Neural progenitor cell (in vitro differentiated cells): ENCODE measurements around the gene TMUB2. TPM values are rescaled to one million over a fixed set of nuclear protein-coding genes. Genes with fewer than 3 reads are reported as not detected.
"Not testable (repeated sequence)": the region's sequence is repeated elsewhere in the genome, so short reads cannot be mapped to it uniquely, and the experiment has no call there.

Source experiments
- DNase-seq: peaks from one replicate; pipeline ENCODE4 v3.0.0-alpha.2; 2016; ENCODE audit warnings: low spot score
- H2AFZ ChIP-seq: fragments of 200-600 bp; sonication (generic); replicated peaks from 2 replicates; pipeline ENCODE4 v1.6.1; 2016; ENCODE audit warnings: antibody characterized with exemption
- H3F3A ChIP-seq: fragments of 200-600 bp; sonication (generic); 2 replicates; pipeline ENCODE4 v1.6.1; 2016; ENCODE audit warnings: antibody characterized with exemption, low read depth
- H3K27ac ChIP-seq: fragments of 200-600 bp; sonication (generic); 2 replicates; pipeline ENCODE4 v1.5.1; 2016; ENCODE audit warnings: mild to moderate bottlenecking
- H3K27me3 ChIP-seq: fragments of 200-600 bp; sonication (generic); 2 replicates; pipeline ENCODE4 v1.6.1; 2016; ENCODE audit warnings: mild to moderate bottlenecking, moderate library complexity
- H3K36me3 ChIP-seq: fragments of 200-600 bp; sonication (generic); 2 replicates; pipeline ENCODE4 v1.5.1; 2016
- H3K4me1 ChIP-seq: fragments of 200-600 bp; sonication (generic); 2 replicates; pipeline ENCODE4 v1.6.1; 2016; ENCODE audit warnings: mixed run types
- H3K4me2 ChIP-seq: fragments of 200-600 bp; sonication (generic); 2 replicates; pipeline ENCODE4 v1.6.1; 2016
- H3K4me3 ChIP-seq: fragments of 200-600 bp; sonication (generic); 2 replicates; pipeline ENCODE4 v1.5.1; 2016
- H3K79me2 ChIP-seq: fragments of 200-600 bp; sonication (generic); 2 replicates; pipeline ENCODE4 v1.6.1; 2016; ENCODE audit warnings: low read depth
- H3K9ac ChIP-seq: fragments of 200-600 bp; sonication (generic); 2 replicates; pipeline ENCODE4 v1.6.1; 2016
- H3K9me3 ChIP-seq: fragments of 200-600 bp; sonication (generic); 2 replicates; pipeline ENCODE4 v1.5.1; 2016; ENCODE audit warnings: low read depth
- H4K20me1 ChIP-seq: fragments of 200-600 bp; sonication (generic); 2 replicates; pipeline ENCODE4 v1.6.1; 2016; ENCODE audit warnings: low read depth
- H3K27ac Mint-ChIP-seq: 3 replicates; pipeline ENCODE4 v1.8.0; 2021; ENCODE audit warnings: mixed read lengths
- H3K27me3 Mint-ChIP-seq: 2 replicates; pipeline ENCODE4 v1.8.0; 2022; ENCODE audit warnings: low read depth, mild to moderate bottlenecking, inconsistent platforms, moderate library complexity, mixed read lengths; ENCODE audit not compliant: insufficient read depth
- H3K36me3 Mint-ChIP-seq: 3 replicates; pipeline ENCODE4 v1.8.0; 2021; ENCODE audit warnings: mixed read lengths
- H3K4me1 Mint-ChIP-seq: 3 replicates; pipeline ENCODE4 v1.8.0; 2021; ENCODE audit warnings: mixed read lengths
- H3K4me3 Mint-ChIP-seq: 3 replicates; pipeline ENCODE4 v1.8.0; 2021; ENCODE audit warnings: mild to moderate bottlenecking, moderate library complexity, mixed read lengths
- H3K9me3 Mint-ChIP-seq: 3 replicates; pipeline ENCODE4 v1.8.0; 2020; ENCODE audit warnings: mixed read lengths
- EZH2 ChIP-seq: fragments of 200-600 bp; sonication (generic); IDR thresholded peaks from 2 replicates; pipeline ENCODE4 v1.6.1; 2017; ENCODE audit warnings: antibody characterized with exemption, mild to moderate bottlenecking, moderate library complexity
- EZH2phosphoT487 ChIP-seq: fragments of 200-600 bp; sonication (generic); IDR thresholded peaks from 2 replicates; pipeline ENCODE4 v1.6.1; 2017; ENCODE audit warnings: antibody characterized with exemption
- microRNA-seq: library from miRNA; unstranded; fragments of <30 nt; microRNA quantifications from one replicate; pipeline ENCODE4, GENCODE V29; 2016
- small RNA-seq: library from RNA; depleted of rRNA; stranded (forward); fragments of <200 nt; gene quantifications from one replicate; pipeline ENCODE3, GENCODE V24; 2015
- total RNA-seq: library from RNA; depleted of rRNA; stranded (reverse); fragments of >200 nt; gene quantifications from 2 replicates; pipeline ENCODE4 v1.2.3, GENCODE V29; 2015; ENCODE audit warnings: low replicate concordance
- TF ChIP-seq, protein P1 (sequence below): fragments of 200-600 bp; sonication (generic); IDR thresholded peaks from 2 replicates; pipeline ENCODE4 v1.5.1; 2017; ENCODE audit warnings: antibody characterized with exemption, mild to moderate bottlenecking

The TMUB2 gene
- total RNA-seq, 1 donor from 2014 or later: 16.6 TPM

DNA sequence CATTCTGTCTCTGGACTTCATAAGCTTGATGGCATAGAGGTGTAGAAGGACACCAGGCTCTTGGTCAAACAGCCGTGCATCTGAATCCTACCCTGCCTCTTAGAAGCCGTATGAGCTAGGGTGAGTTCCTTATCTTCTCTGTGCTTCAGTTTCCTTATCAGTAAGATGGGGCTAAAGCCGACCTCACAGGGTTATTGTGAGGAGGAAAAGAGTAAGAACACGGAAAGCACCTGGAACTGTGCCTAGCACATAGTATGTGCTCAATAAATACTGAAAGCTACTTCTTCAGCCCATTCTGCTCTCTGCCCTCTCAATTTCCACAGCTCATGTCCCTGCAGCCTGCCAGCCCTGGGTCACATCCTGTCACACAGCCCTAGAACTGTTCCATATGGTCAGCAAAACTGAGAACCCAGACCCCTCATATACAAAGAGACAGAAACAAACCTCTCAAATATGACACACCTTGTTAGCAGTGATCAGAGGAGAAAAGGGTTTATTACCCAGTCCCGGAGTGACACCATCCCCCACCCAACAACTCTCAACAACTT lies 49.7 kb downstream of the TMUB2 start:
- H3K4me1 ChIP-seq: no peaks in the 10 kb centered on the region
- no peaks in the 10 kb centered on the region for H3K36me3 ChIP-seq
- H3K79me2 ChIP-seq: no peaks in the 10 kb centered on the region
- no peak overlapping the region for H3K27ac ChIP-seq
- DNase-seq: no peak
- H3K4me3 ChIP-seq: no peak overlapping the region
- H3K4me2 ChIP-seq: no peak overlapping the region
- H2AFZ ChIP-seq: no peak overlapping the region
- Mint-ChIP-seq H3K27ac (no peak overlapping the region), H3K4me1 (no peaks in the 10 kb centered on the region), H3K9me3 (peaks cover 4% of the 10 kb centered on the region), H3K36me3 (peaks cover 3% of the 10 kb centered on the region), H3K4me3 (peak overlapping the region; percentile 15), H3K27me3 (peaks cover 10% of the 10 kb centered on the region)
- no peaks in the 10 kb centered on the region for H3K9me3 ChIP-seq
- no peaks in the 10 kb centered on the region for H3K27me3 ChIP-seq
- H3F3A ChIP-seq: no peaks in the 10 kb centered on the region
- H3K9ac ChIP-seq: no peak overlapping the region
- TF ChIP-seq EZH2phosphoT487: no peak
- no peak for TF ChIP-seq EZH2
- TF ChIP-seq, protein P1, sequence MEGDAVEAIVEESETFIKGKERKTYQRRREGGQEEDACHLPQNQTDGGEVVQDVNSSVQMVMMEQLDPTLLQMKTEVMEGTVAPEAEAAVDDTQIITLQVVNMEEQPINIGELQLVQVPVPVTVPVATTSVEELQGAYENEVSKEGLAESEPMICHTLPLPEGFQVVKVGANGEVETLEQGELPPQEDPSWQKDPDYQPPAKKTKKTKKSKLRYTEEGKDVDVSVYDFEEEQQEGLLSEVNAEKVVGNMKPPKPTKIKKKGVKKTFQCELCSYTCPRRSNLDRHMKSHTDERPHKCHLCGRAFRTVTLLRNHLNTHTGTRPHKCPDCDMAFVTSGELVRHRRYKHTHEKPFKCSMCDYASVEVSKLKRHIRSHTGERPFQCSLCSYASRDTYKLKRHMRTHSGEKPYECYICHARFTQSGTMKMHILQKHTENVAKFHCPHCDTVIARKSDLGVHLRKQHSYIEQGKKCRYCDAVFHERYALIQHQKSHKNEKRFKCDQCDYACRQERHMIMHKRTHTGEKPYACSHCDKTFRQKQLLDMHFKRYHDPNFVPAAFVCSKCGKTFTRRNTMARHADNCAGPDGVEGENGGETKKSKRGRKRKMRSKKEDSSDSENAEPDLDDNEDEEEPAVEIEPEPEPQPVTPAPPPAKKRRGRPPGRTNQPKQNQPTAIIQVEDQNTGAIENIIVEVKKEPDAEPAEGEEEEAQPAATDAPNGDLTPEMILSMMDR: no peak
- H4K20me1 ChIP-seq: no peaks in the 10 kb centered on the region

DNA sequence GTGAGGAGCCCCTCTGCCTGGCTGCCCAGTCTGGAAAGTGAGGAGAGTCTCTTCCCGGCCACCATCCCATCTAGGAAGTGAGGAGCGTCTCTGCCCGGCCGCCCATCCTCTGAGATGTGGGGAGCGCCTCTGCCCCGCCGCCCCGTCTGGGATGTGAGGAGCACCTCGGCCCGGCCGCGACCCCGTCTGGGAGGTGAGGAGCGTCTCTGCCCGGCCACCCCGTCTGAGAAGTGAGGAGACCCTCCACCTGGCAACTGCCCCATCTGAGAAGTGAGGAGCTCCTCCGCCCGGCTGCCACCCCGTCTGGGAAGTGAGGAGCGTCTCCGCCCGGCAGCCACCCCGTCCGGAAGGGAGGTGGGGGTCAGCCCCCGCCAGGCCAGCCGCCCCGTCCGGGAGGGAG lies 51.1 kb downstream of the TMUB2 start:
- H3F3A ChIP-seq, H2AFZ ChIP-seq, DNase-seq, H3K27ac ChIP-seq, H3K79me2 ChIP-seq, H3K27ac Mint-ChIP-seq, H3K4me1 ChIP-seq, H3K27me3 ChIP-seq, H3K4me1 Mint-ChIP-seq, H3K36me3 ChIP-seq, H3K9me3 ChIP-seq, H3K4me3 ChIP-seq, H3K9me3 Mint-ChIP-seq, H3K36me3 Mint-ChIP-seq, H3K4me2 ChIP-seq, H4K20me1 ChIP-seq, H3K4me3 Mint-ChIP-seq, H3K9ac ChIP-seq: not testable (repeated sequence)
- peaks cover 13% of the 10 kb centered on the region for H3K27me3 Mint-ChIP-seq

DNA sequence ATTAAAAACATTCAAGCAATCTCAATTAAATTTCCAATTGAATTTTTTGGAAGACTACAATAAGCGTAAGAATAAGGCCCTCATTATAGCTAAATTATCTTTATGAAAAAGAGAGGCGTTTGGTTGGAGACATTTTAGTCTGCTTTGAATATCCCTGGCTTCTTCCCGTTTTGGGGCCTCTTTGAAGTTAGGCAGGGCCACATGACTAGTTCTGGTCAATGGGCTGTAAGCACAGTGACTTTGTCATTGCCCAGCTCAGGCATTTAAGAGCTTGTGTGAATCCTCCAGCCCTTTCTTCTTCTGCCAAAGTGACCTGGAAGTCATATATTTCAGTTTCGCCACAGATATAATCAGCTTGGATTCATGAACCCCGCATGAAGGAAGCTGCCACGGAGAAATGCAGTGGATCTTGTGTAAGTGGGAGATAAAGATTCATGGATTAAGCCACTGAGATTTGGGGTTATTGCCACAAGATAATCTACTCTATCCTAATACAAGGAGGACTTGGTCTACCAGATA lies 54.4 kb downstream of the TMUB2 start:
- no peak overlapping the region for H3K4me3 Mint-ChIP-seq
- Histone ChIP-seq H3F3A (peaks cover 6% of the 10 kb centered on the region), H3K9ac (no peak overlapping the region), H3K4me1 (peaks cover 8% of the 10 kb centered on the region), H3K9me3 (no peaks in the 10 kb centered on the region), H3K4me3 (no peak overlapping the region), H3K4me2 (no peak overlapping the region), H2AFZ (no peak overlapping the region), H3K79me2 (no peaks in the 10 kb centered on the region), H3K27me3 (no peaks in the 10 kb centered on the region), H3K27ac (no peak overlapping the region), H4K20me1 (no peaks in the 10 kb centered on the region), H3K36me3 (no peaks in the 10 kb centered on the region)
- DNase-seq: no peak
- TF ChIP-seq, protein P1: no peak
- TF ChIP-seq EZH2phosphoT487 (no peak), EZH2 (no peak)
- H3K4me1 Mint-ChIP-seq: peaks cover 6% of the 10 kb centered on the region
- H3K36me3 Mint-ChIP-seq: peaks cover 3% of the 10 kb centered on the region
- peaks cover 4% of the 10 kb centered on the region for H3K9me3 Mint-ChIP-seq
- H3K27me3 Mint-ChIP-seq: peaks cover 5% of the 10 kb centered on the region
- no peak overlapping the region for H3K27ac Mint-ChIP-seq

Small RNA genes lying within 50 kb of the gene (microRNA-seq; reads per million reads assigned to microRNA genes)
- not detected for gene MIR6782

Small RNA genes lying within 50 kb of the gene (small RNA-seq; reads per million reads assigned to genes)
- gene MIR6782: not detected

Other genes with a start within 250 kb of the TMUB2 start
- not detected in 2 replicates for gene PPY, start 244.5 kb upstream of the TMUB2 start, total RNA-seq
- gene PYY, start 233.0 kb upstream of the TMUB2 start, total RNA-seq: 0.40 TPM in 1 of 2 replicates, not detected in the other
- 1.8 and 2.2 TPM in 2 replicates for gene NAGS, start 182.3 kb upstream of the TMUB2 start, total RNA-seq
- gene TMEM101, start 172.0 kb upstream of the TMUB2 start, total RNA-seq: 33.8 and 55.9 TPM in 2 replicates
- gene LSM12, start 120.3 kb upstream of the TMUB2 start, total RNA-seq: 69.6 and 76.7 TPM in 2 replicates
- gene G6PC3, start 116.2 kb upstream of the TMUB2 start, total RNA-seq: 16.6 and 55.1 TPM in 2 replicates
- gene HDAC5, start 63.3 kb upstream of the TMUB2 start, total RNA-seq: 23.6 and 71.0 TPM in 2 replicates
- gene HROB, start 45.0 kb upstream of the TMUB2 start, total RNA-seq: 6.5 and 11.0 TPM in 2 replicates
- not detected in 2 replicates for gene ASB16, start 16.3 kb upstream of the TMUB2 start, total RNA-seq
- 38.9 and 73.6 TPM in 2 replicates for gene ATXN7L3, start 12.9 kb downstream of the TMUB2 start, total RNA-seq
- gene UBTF, start 32.7 kb downstream of the TMUB2 start, total RNA-seq: 23.7 and 32.9 TPM in 2 replicates
- not detected in 2 replicates for gene SLC4A1, start 81.2 kb downstream of the TMUB2 start, total RNA-seq
- gene RUNDC3A, start 121.6 kb downstream of the TMUB2 start, total RNA-seq: 0.09 and 0.58 TPM in 2 replicates
- 61.2 and 146 TPM in 2 replicates for gene SLC25A39, start 137.9 kb downstream of the TMUB2 start, total RNA-seq
- 28.2 and 98.6 TPM in 2 replicates for gene GRN, start 158.3 kb downstream of the TMUB2 start, total RNA-seq
- 18.1 and 68.1 TPM in 2 replicates for gene FAM171A2, start 176.9 kb downstream of the TMUB2 start, total RNA-seq
- 4.7 and 8.0 TPM in 2 replicates for gene ITGA2B, start 202.7 kb downstream of the TMUB2 start, total RNA-seq